ENCODE measurements around the gene MAMDC2.

DNA sequence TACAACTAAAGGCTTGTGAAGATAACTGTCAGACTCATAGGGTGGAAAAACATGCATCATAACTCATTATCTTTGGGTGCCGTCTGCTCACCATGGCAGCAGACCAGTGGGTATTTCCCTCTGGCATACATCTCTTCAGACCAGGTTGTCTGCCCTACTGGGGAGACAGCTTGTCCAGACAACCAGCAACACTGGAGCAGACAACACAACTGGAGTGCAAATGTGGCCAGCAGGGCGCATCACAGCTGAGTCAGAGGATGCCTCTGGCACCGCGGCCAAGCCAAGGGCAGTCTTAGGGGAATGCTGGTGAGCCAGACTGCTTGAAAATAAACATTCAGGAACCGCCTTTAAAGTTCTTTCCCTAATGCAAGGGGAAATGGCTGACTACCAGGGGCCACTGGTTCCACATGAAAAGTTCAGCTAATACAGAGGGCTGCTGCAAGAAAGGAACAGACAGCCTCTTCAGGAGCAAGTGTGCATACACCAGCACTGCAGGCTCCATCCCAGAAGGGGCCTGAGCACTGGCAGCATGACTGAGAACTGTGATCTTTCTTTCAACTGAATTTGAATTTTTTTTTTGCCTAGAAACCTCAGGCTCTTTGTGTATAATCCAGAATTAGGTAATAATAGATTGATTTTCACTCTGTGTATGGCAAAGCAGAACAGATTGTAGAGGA is 77.3 kb downstream of the MAMDC2 start:
- no peak for TF ChIP-seq EZH2 (IDR thresholded peaks at IDR 0.05)
- TF ChIP-seq, protein P1, sequence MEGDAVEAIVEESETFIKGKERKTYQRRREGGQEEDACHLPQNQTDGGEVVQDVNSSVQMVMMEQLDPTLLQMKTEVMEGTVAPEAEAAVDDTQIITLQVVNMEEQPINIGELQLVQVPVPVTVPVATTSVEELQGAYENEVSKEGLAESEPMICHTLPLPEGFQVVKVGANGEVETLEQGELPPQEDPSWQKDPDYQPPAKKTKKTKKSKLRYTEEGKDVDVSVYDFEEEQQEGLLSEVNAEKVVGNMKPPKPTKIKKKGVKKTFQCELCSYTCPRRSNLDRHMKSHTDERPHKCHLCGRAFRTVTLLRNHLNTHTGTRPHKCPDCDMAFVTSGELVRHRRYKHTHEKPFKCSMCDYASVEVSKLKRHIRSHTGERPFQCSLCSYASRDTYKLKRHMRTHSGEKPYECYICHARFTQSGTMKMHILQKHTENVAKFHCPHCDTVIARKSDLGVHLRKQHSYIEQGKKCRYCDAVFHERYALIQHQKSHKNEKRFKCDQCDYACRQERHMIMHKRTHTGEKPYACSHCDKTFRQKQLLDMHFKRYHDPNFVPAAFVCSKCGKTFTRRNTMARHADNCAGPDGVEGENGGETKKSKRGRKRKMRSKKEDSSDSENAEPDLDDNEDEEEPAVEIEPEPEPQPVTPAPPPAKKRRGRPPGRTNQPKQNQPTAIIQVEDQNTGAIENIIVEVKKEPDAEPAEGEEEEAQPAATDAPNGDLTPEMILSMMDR (IDR thresholded peaks at IDR 0.05) = no peak
